LHCN-M2 (cell line): ENCODE results near the gene PNPT1. TPM values are rescaled to one million over a fixed set of nuclear protein-coding genes. Genes with fewer than 3 reads are reported as not detected.

Experiments
- DNase-seq: peaks from one replicate; pipeline ENCODE4 v3.0.0-alpha.2; 2012; ENCODE audit warnings: low read depth
- total RNA-seq: library from RNA; depleted of rRNA; stranded (reverse); fragments of >200 nt; gene quantifications from 2 replicates; pipeline ENCODE4 v1.2.3, GENCODE V29; 2014

Gene PNPT1
- total RNA-seq, 1 experiment from 2014 or later: 31.5 TPM

DNA sequence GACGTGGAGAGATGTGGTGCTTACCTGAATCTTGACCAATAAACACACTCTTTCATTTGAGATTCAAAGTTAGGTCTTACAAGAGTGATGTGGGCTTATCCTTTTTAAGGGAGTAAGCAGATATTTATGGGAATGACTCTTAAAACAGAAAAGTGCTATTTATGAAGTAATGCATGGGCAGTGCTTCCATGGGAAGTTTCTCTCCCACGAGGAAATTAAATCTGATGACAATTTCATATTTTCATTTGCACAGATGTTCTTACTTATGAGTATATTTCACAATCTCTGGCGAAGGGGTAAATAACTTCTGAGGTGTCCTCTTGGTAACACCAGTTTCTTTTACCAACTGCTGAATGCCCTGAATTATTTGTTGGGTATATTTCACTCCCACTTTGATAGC is 21.0 kb downstream of the PNPT1 start:
- DNase-seq: peak; percentile 1

DNA sequence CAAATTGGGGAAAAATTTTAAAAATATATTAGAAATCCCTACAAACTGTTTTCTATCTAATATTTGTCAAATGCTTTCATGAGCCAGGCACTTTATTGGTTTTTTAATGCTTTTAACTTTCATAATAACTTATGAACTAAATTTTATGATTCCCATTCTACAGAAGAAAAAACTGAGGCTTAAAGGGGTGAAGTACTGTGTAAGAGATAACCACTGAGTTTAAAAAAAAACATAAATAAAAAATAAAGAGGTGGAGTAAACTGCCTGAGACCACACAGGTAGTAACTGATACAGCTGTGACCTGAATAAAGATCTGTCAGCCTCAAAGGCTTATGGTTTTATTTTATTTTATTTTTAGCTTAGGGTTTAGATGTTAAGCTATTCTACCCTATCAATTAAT is 24.7 kb downstream of the PNPT1 start:
- no peak for DNase-seq

DNA sequence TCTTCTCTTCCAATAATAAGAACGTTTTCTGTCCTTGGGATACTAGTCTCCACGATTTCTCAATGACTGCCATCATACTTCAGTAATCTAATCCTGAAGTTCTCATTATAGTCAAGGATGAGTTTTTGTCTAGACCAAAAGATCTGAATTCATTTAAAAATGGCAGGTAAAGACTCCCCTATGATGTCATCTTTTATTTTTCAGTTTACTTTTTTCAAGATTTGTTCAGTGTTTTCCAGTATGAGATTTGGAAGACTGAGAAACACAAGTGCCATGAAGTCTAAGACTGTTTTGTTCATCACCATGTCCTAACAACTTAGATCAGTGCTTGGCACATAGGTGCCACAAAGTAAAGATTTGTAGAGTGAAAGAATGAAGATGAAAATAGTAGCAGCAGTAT is 40.4 kb downstream of the PNPT1 start:
- no peak for DNase-seq

DNA sequence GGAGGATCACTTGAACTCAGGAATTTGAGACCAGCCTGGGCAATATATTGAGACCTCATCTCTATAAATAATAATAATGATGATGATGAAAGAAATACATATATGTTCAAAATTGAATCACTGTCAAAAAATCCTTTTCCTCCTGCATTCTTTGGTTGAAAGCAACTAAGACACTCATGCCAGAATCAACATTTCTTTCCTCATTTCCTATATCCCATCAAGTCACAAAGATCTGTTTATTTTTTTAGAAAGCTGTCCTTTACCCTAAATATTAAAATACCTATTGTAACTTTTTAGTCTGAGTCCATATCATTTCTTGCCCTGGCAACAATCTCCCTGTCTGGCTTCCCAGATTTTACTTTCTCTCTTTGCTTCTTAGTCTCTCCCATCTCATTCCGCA is 44.4 kb downstream of the PNPT1 start:
- DNase-seq: no peak

DNA sequence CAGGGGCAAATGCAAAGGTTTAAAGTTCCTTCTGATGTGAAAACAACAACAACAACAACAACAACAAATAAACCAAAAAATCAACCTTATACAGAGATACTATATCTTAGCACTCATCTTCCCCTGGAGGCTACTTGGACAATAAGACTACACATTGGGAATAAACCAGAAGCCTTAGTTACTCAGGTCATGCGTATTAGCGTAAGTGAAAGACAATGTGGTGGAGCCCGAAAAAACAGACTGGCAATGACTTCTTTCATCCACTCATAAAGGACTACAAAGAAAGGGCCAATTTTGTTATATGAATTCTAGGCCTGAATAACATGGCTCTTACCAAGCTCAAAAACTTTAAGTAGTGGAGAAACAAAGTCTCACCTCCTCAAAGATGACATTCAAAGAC is 56.8 kb downstream of the PNPT1 start:
- no peak for DNase-seq

DNA sequence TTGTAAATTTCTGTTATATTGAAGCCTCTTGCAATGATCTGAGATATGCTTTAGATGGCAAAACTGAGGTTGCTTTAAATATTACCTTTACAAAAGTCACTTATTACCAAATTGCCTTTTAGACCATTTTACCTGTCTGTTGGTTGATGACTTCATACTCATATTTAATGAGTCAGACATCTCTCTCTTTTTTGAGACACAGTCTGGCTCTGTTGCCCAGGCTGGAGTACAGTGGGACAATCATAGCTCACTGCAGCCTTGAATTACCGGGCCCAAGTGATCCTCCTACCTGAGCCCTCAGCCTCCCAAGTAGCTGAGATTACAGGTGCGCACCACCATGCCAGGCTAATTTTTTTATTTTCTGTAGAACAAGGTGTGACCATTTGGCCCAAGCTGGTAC is 64.7 kb downstream of the PNPT1 start:
- no peak for DNase-seq

DNA sequence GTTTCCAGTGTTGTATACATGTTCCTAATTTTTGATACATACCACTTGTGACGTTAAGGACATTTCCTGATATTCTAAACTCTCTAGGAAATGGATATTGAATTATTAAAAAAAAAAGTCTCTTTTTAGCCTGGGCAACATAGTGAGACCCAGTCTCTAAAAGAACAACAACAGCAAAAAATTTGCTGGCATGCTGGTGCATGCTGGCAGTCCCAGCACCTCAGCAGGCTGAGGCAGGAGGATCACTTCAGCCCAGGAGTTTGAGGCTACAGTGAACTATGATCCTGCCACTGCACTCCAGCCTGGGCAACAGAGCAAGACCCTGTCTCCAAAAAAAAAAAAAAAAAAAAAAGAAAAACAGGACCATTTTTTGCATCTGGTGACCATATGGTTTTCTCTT is 65.7 kb downstream of the PNPT1 start:
- no peak for DNase-seq

DNA sequence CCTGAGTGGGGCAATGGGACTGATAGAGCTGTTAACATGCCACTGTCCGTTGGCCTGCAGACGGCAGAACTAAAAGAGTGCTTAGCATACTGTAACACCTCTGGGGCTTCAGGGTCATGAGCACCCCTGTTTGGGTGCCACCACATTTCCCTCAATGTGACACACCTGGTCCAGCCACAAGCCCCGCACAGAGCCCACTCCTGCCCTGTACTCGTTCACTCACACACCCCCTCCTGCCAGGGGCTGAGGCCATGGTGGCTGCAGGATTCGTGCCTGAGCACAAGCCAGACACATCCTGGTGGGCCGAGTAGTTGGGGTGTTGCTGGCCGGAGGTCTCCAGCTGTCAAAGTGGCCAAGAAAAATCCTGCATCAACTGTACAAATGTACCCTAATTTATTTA is 71.8 kb downstream of the PNPT1 start:
- DNase-seq: no peak

DNA sequence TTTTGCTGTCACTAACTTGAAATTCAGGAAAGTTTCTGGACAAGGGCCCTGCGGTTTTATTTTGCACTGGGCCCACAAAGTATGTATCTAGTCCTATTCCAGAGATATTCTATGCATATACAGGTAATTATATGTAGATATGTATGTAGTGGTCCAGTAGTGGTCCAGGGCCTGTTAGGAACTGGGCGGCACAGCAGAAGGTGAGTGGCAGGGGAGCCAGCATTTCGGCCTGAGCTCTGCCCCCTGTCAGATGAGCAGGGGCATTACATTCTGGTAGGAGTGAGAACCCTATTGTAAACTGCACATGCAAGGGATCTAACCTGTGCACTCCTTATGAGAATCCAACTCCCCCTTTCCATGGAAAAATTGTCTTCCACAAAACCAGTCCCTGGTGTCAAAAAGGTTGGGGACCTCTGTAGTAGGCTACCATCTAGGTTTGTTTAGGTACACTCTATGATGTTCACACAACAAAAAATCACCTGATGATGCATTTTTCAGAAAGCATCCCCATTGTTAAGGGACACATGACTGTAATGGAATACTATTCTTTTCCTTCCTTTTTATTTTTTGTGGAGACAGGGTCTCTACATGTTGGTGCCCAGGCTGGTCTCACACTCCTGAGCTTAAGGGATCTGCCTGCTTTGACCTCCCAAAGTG is 73.4 kb downstream of the PNPT1 start:
- no peak for DNase-seq

DNA sequence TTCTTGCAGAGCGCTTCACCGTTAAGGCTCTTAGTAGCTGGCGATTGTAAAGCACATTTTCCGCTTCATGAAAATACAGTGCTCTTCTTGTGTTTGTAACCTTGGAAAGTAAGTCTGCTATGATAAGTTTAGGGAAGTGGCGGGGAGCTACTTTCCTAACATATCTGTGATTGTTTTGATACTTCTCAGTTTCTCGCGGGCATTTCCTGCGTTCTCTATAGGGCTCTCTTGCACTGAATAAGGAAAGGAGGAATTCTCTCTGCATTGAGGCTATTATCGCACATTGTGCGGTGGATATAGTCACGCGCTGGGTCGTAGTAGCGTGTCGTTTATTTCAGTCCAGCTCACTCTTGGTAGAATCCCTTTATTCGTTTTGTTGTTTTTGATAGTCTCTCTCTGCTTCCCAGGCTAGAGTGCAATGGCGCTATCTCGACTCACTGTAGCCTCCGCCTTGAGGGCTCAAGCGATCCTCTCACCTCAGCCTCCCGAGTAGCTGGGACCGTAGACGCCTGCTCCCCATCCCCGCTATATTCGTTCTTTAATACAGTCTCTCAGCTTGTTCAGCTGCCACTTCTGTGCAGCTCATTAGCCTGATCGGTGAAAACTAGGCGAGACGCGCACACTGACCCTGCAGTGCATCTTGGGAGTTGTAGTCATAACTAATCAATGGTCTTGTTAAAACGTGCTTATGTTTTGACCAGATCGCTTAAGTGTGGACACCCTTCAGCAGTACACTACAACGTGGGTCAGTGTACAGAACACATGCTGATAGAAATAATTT is 75.2 kb downstream of the PNPT1 start:
- DNase-seq: peak; percentile 67

DNA sequence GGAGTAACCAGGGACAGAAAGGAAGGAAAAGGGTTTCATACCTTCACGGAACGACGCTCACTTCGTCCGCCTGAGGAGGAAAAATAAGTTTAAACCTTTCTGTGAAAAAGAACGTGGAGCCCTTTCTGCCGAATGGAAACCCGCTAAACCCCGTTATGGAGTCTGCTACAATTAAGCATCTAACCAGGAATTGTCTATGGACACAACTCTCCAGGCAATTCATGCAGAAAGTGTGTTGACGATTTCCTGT is 75.7 kb downstream of the PNPT1 start:
- DNase-seq: peak; percentile 4

DNA sequence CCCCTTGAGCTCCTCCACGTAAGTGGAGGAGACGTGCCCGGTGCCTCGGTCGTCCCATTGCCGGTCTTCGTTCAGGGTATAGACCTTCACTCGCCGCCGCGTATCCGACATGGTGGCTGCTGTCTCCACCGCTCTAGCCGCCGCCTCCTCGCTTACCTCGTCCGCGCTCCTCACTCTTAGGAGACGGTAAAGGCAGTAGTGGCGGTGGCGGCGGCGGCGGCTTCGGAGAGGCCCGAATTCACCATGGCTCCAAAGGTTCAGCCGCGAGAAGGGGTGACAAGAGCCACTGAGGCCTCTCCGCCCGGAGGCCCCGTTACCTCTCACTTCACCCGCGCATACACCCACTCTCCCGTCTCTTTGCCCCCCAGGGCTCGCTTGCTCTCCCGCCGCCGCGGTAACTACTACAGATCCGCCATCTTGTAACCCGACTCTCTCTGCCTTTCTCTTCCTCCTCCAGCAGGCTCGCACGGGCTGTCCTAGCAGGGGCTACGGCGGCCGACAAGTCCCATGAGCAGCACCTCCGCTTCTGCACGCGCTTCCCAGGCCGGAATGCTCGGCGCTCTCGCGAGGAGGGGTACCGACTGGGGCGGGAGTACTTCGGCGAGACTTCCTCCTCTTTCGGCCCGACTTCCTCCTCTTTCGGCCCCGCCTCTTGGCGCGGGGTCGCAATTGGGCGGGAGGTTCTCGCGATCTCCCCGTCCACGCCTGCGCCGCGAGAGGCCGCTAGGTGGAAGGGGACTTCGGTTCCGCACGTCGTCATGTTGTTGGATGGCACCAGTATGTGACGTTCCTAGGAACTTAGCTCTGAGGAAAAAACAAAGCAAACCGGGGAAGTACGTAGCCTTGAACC is 76.2 kb downstream of the PNPT1 start, which contains the start of gene PPP4R3B:
PPP4R3B (minus strand) TSS at position 448 of the 850 bp plus-strand sequence; CDS start at position 111, 337 bp downstream.
- DNase-seq: peak; percentile 99

DNA sequence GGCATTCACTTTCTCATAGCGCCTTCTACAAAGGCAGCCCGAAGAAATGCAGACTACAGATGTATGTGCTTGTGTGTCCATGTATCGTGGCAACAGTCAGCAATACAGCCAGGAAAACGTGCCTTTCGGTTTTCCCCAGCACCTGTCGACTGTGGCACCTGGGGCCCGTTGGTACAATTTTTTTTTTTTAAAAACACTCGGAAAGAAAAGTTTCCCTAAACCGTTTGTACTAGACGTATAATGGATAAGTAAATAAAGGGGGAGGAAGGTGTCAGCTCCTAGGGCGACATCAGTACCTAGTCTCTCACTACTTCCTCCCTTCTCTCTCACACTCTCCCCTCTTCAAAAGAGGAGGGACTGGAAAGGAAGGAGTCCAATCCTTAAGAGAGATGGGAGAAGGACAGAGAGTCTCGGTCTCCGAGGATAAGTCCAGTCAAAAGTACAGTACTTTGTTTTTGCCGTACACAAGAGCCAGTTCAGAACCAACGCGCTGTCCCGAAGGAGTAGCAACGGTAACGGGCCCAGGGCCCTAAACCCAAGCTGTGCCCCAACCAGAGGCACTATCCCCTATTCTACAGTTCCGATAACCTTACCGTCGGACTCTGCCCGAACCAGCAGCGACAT is 77.0 kb downstream of the PNPT1 start:
- DNase-seq: peak; percentile 77

DNA sequence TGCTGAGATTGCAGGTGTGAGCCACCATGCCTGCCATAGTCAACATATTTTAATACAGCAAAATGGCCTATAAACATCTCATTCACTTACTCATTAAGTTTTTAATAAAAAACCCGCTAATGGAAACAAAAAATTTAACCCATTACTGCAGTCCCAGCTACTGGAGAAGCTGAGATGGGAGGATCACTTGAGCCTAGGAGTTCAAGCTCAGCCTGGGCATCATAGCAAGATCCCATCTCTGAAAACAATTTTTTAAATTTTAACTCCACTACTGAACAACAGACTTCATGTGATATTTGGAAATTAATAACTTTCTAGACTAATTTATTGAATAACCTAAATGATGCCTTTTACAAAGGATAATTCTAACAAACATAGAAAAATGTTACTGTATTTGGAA is 81.6 kb downstream of the PNPT1 start:
- DNase-seq: no peak

DNA sequence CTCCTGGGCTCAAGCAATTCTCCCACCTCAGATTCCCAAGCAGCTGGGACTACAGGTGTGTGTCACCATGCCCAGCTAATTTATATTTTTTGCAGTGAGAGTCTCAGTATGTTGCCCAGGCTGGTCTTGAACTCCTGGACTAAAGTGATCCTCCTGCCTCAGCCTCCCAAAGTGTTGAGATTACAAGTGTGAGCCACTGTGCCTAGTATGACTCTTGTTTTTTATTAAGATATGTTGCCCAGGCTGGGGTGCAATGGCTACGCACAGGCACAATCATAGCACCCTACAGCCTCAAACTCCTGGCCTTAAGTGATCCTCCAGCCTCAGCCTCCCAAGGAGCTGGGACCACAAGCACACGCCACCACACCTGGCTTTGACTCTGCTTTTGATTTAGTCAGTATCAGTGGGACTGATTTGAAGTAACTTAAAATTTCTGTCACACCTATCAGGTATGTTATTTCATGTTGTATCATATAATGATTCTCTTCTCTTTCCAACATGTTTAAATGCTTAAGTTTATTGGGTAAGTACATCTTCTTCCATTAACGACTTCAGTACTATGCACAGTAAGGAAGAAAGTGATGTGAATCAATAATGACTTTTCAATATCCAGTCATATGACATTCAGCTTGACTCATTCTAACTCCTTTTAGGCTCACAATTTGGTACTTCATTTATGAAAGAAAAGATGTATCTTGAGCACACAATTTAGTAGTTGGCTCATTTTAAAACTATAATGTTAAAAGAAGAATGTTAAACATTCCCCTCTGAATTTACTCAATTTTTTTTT is 82.5 kb downstream of the PNPT1 start:
- DNase-seq: no peak

DNA sequence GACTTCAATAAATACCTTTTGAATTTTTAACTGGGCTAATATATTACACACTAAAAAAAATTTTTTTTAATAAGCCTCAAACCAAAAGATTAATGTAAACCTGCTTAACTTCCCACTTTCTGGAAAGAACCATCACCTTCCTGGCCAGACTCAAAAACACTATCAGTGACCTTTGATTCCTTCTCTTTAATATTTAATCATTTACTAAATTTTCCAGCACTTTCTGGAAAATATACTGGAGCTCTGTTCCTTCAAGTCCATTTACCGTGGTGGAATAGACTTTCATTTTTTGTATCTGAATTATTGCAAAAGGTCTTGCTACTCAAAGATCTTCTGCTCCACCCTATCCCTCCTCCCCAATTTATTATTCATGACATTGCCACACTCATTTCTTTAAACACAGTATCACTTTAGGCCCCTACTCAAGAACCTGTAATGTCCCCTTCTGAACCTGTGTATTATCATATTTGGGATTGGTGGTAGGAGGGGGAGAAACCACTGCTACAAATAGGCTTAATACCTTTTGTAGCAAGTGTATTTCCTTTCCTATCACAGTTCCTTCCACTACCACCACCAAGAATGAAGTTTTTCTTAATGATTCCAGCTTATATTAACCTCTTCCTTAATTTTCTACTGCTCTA is 83.6 kb downstream of the PNPT1 start:
- DNase-seq: no peak

DNA sequence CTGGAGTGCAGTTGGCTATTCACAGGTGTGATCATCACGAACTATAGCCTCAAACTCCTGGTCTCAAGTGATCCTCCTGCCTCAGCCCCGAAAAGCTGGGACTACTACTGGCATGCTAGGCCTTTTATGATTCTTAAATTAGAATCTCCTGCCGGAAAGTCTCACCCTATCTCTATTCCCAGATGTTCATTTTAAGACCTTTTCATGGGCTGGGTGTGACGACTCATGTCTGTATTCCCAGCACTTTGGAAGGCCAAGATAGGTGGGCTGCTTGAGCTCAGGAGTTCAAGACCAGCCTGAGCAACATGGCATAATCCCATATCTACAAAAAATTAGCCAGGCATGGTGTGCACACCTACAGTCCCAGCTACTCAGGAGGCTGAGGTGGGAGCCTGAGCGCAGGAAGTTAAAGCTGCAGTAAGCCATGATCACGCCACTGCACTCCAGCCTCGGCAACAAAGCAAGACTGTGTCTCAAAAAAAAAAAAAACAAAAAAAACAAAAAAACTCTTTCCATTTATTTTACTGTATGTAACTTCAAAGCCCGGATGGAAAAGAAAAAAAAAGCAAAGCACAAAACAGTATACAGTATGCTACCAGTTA is 84.3 kb downstream of the PNPT1 start:
- no peak for DNase-seq

DNA sequence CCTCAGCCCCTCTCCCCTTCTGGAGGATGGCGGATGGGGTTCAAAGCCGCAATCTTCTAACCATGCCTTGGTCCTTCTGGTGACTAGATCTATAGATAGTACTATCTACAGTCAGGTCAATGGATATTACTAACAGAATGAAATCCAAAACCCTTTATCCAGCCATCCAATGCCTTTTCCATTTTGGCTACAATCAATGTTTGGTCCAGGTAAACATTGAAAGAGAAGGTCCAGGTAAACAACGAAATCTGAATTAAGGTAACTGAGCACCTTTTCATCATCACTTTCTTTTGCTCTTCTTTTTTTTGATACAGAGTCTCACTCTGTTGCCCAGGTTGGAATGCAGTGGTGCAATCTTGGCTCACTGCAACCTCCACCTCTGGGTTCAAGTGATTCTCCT is 85.9 kb downstream of the PNPT1 start:
- no peak for DNase-seq

DNA sequence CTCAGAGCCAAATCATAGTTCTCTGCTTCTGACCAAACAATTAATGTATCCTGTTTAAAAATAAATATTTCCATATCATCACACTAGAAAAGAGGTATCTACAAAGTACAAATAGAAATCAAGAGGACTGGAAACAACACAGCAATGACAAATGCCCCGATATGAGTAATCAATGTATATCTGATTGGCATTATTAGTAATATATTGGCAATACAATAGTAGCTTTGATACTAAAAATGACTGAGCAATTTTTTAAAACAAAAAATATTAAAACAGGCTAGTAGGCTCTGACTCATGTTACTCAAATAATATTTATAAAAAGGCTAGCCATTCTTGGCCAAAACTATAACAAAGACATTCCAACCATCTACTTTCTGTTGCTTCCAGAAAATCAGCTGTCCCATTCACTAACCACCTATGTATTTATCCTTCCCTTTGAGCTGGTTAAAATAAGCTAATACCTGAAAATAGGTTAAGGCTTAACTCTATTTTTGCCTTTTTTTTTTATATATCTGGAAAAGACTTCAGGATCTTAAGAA is 89.5 kb downstream of the PNPT1 start:
- DNase-seq: peak; percentile 20

DNA sequence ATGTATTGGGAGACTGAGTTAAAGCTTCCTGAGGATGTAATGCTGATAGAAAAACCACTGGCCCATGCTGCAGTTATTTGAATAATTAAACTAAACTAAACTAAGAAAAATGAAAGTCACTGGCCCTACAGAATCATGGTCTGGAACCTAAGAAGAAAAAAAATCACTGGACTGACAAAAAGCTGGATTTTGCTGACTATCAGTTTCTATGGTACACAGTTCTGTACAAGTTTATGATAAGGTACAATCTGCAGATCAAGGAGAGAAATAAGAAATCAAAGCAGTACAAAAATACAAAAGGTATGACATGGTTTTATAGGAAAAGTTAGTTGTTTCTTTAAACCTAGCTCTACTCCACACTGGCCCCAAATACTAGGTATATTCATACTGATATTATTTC is 91.8 kb downstream of the PNPT1 start:
- no peak for DNase-seq
